SK-N-SH (cell line): ENCODE data around the gene ULK1.

Experiments
- CHD2 ChIP-seq: fragments of 150-350 bp; IDR thresholded peaks from 2 replicates; pipeline ENCODE4 v1.6.1; 2018; ENCODE audit warnings: low read length; ENCODE audit not compliant: partially characterized antibody
- EZH2phosphoT487 ChIP-seq: fragments of 200-600 bp; sonication (generic); IDR thresholded peaks from 2 replicates; pipeline ENCODE4 v1.6.1; 2017; ENCODE audit warnings: low read depth, mixed run types, mild to moderate bottlenecking, antibody characterized with exemption, moderate library complexity, borderline replicate concordance
- FOXJ3 ChIP-seq: sonication (generic); formaldehyde crosslinking; IDR thresholded peaks from 2 replicates; pipeline ENCODE4 v1.5.1; 2020; ENCODE audit warnings: mild to moderate bottlenecking, missing genetic modification reagents
- GABPA ChIP-seq: IDR thresholded peaks from 2 replicates; pipeline ENCODE4 v1.4.0; 2012; ENCODE audit warnings: low read depth, mild to moderate bottlenecking
- JUND ChIP-seq: IDR thresholded peaks from 2 replicates; pipeline ENCODE4 v1.4.0; 2012
- MEF2A ChIP-seq: IDR thresholded peaks from 2 replicates; pipeline ENCODE4 v1.4.0; 2012; ENCODE audit warnings: low read depth, borderline replicate concordance
- NFIC ChIP-seq: IDR thresholded peaks from 2 replicates; pipeline ENCODE4 v1.4.0; 2012; ENCODE audit warnings: borderline replicate concordance
- POLR2AphosphoS5 ChIP-seq: IDR thresholded peaks from 2 replicates; pipeline ENCODE4 v1.6.1; 2012; ENCODE audit warnings: low read depth, low read length
- RCOR1 ChIP-seq: fragments of 150-350 bp; IDR thresholded peaks from 2 replicates; pipeline ENCODE4 v1.6.1; 2017; ENCODE audit warnings: antibody characterized with exemption, low read length
- TAF1 ChIP-seq: IDR thresholded peaks from 2 replicates; pipeline ENCODE4 v1.6.1; 2012; ENCODE audit warnings: low read depth, mild to moderate bottlenecking, low read length, moderate library complexity, borderline replicate concordance
- YY1 ChIP-seq: IDR thresholded peaks from 2 replicates; pipeline ENCODE4 v1.4.0; 2012; ENCODE audit warnings: low read depth, mild to moderate bottlenecking
- TF ChIP-seq, protein P1 (sequence below): IDR thresholded peaks from 2 replicates; pipeline ENCODE4 v1.4.0; 2012; ENCODE audit warnings: low read depth
- TF ChIP-seq, protein P2 (sequence below): fragments of 200-600 bp; sonication (generic); IDR thresholded peaks from 2 replicates; pipeline ENCODE4 v1.6.1; 2017; ENCODE audit warnings: antibody characterized with exemption, mild to moderate bottlenecking, moderate library complexity
- TF ChIP-seq, protein P3 (sequence below): IDR thresholded peaks from 2 replicates; pipeline ENCODE4; 2012

DNA sequence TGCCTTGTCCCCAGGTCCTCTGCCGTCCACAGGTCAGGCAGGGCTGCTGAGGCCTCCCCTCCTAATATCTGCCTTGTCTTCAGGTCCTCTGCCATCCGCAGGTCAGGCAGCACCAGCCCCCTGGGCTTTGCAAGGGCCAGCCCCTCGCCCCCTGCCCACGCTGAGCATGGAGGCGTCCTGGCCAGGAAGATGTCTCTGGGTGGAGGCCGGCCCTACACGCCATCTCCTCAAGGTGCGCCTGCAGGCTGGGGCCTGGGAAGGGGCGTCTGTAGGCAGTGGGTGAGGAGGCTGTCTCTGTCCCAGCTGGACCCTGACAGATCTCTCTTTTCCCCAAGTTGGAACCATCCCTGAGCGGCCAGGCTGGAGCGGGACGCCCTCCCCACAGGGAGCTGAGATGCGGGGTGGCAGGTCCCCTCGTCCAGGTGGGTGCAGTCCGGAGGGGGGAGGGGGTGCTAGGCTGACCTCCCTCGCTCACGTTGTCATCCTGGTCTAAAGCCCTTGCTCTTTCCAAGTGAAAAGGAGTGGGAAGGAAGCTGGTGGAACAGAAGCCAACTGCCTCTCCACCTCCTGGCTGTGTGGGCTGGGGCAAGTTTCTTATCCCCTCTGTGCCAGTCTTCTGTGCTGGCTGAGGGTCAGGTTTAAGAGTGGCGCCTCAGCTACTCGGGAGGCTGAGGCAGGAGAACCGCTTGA lies 20.7 kb downstream of the ULK1 start:
- TF ChIP-seq MEF2A: no peak
- TF ChIP-seq, protein P1, sequence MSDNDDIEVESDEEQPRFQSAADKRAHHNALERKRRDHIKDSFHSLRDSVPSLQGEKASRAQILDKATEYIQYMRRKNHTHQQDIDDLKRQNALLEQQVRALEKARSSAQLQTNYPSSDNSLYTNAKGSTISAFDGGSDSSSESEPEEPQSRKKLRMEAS: no peak
- TF ChIP-seq, protein P2, sequence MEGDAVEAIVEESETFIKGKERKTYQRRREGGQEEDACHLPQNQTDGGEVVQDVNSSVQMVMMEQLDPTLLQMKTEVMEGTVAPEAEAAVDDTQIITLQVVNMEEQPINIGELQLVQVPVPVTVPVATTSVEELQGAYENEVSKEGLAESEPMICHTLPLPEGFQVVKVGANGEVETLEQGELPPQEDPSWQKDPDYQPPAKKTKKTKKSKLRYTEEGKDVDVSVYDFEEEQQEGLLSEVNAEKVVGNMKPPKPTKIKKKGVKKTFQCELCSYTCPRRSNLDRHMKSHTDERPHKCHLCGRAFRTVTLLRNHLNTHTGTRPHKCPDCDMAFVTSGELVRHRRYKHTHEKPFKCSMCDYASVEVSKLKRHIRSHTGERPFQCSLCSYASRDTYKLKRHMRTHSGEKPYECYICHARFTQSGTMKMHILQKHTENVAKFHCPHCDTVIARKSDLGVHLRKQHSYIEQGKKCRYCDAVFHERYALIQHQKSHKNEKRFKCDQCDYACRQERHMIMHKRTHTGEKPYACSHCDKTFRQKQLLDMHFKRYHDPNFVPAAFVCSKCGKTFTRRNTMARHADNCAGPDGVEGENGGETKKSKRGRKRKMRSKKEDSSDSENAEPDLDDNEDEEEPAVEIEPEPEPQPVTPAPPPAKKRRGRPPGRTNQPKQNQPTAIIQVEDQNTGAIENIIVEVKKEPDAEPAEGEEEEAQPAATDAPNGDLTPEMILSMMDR: no peak
- TF ChIP-seq, protein P3, sequence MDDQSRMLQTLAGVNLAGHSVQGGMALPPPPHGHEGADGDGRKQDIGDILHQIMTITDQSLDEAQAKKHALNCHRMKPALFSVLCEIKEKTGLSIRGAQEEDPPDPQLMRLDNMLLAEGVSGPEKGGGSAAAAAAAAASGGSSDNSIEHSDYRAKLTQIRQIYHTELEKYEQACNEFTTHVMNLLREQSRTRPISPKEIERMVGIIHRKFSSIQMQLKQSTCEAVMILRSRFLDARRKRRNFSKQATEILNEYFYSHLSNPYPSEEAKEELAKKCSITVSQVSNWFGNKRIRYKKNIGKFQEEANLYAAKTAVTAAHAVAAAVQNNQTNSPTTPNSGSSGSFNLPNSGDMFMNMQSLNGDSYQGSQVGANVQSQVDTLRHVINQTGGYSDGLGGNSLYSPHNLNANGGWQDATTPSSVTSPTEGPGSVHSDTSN: no peak
- TF ChIP-seq POLR2AphosphoS5: no peak
- no peak for TF ChIP-seq NFIC
- TF ChIP-seq YY1: no peak
- no peak for TF ChIP-seq GABPA
- TF ChIP-seq EZH2phosphoT487: no peak
- TF ChIP-seq FOXJ3: no peak
- TF ChIP-seq CHD2: no peak
- TF ChIP-seq RCOR1: no peak
- TF ChIP-seq JUND: no peak
- no peak for TF ChIP-seq TAF1
